Left lung (tissue), 10 donors: ENCODE results near the gene TYMP. TPM values are rescaled to one million over a fixed set of nuclear protein-coding genes. Genes with fewer than 3 reads are reported as not detected.

Source experiments
- ATAC-seq: fragments of 200-7000 bp; cut with Tn5 transposase; one replicate; pipeline ENCODE4 v1.9.1; 2020; ENCODE audit warnings: moderate library complexity
- DNase-seq, 4 donors: peaks; one replicate each; pipeline ENCODE4 v3.0.0-alpha.2; 2013 to 2020
- H3K27ac ChIP-seq, 2 donors: fragments of 200-600 bp; sonication (generic) in 1 of 2; one replicate each; pipeline versions ENCODE4 v1.5.0 to v1.8.0; 2020 to 2021
- H3K27me3 ChIP-seq, 2 donors: fragments of 200-600 bp; sonication (generic) in 1 of 2; one replicate each; pipeline versions ENCODE4 v1.5.0 to v1.8.0; 2020 to 2021
- H3K36me3 ChIP-seq, 2 donors: fragments of 200-600 bp; sonication (generic) in 1 of 2; one replicate each; pipeline versions ENCODE4 v1.5.0 to v1.8.0; 2020 to 2021
- H3K4me1 ChIP-seq, 2 donors: fragments of 200-600 bp; one replicate each; pipeline ENCODE4 v1.8.0; 2021
- H3K4me3 ChIP-seq, 2 donors: fragments of 200-600 bp; sonication (generic) in 1 of 2; one replicate each; pipeline versions ENCODE4 v1.5.0 to v1.8.0; 2020 to 2021; ENCODE audit warnings: mild to moderate bottlenecking in 1 of 2
- H3K9me3 ChIP-seq, 2 donors: fragments of 200-600 bp; sonication (generic) in 1 of 2; one replicate each; pipeline versions ENCODE4 v1.5.0 to v1.8.0; 2020 to 2021
- intact Hi-C, 2 donors: fragments of 100-400 bp; cut with DNase I; formaldehyde crosslinking; loops; one replicate each; pipeline versions ENCODE4 v1.11.2 to v1.14.2; 2022
- polyA plus RNA-seq, 6 donors: library from polyadenylated mRNA; unstranded; fragments of 120-200 nt; gene quantifications; one replicate each; pipeline ENCODE4 v1.2.1, GENCODE V29; 2013; ENCODE audit not compliant: insufficient read length in 6 of 6
- total RNA-seq, 2 donors: library from RNA; stranded (reverse); fragmentation: NEBNext Ultra II Directional; extraction: Animal tissue kit (Norgen Biotek cat#: 25700); gene quantifications; one replicate each; pipeline ENCODE4 v1.2.1, GENCODE V29; 2021
- TF ChIP-seq, protein P1 (sequence below), 2 donors: fragments of 200-600 bp; sonication (generic) in 1 of 2; IDR thresholded peaks; one replicate each; pipeline versions ENCODE4 v1.5.0 to v1.8.0; 2021; ENCODE audit warnings: antibody characterized with exemption in 2 of 2
- donor health status: DM: no; HTN: yes; CAD: no.
- donor health status: DM: no; HTN: no; CAD: no.

TYMP gene
- total and polyA plus RNA-seq, 8 donors = 2.6 to 256 (median 3.7) TPM

GRCh38 chr22:50517495-50518260, 12.1 kb downstream of the TYMP start:
- intact Hi-C loops = no loop called here
- TF ChIP-seq, protein P1, sequence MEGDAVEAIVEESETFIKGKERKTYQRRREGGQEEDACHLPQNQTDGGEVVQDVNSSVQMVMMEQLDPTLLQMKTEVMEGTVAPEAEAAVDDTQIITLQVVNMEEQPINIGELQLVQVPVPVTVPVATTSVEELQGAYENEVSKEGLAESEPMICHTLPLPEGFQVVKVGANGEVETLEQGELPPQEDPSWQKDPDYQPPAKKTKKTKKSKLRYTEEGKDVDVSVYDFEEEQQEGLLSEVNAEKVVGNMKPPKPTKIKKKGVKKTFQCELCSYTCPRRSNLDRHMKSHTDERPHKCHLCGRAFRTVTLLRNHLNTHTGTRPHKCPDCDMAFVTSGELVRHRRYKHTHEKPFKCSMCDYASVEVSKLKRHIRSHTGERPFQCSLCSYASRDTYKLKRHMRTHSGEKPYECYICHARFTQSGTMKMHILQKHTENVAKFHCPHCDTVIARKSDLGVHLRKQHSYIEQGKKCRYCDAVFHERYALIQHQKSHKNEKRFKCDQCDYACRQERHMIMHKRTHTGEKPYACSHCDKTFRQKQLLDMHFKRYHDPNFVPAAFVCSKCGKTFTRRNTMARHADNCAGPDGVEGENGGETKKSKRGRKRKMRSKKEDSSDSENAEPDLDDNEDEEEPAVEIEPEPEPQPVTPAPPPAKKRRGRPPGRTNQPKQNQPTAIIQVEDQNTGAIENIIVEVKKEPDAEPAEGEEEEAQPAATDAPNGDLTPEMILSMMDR (IDR thresholded peaks at IDR 0.05) = no peak
- Histone ChIP-seq H3K9me3 (no peaks in the 10 kb centered on the region), H3K27ac (no peak overlapping the region), H3K36me3 (peaks cover 0 to 74% of the 10 kb centered on the region in 2 donors), H3K4me1 (no peaks in the 10 kb centered on the region), H3K4me3 (no peak overlapping the region), H3K27me3 (no peaks in the 10 kb centered on the region)
- no peak for ATAC-seq
- no peak for DNase-seq

GRCh38 chr22:50516891-50517290, 12.9 kb downstream of the TYMP start:
- ATAC-seq (no peak), DNase-seq (no peak)
- Histone ChIP-seq H3K4me1 (peaks cover 0 to 6% of the 10 kb centered on the region in 2 donors), H3K36me3 (peaks cover 0 to 67% of the 10 kb centered on the region in 2 donors), H3K4me3 (no peak overlapping the region), H3K27ac (no peak overlapping the region), H3K27me3 (no peaks in the 10 kb centered on the region), H3K9me3 (no peaks in the 10 kb centered on the region)
- intact Hi-C loops = no loop called here
- TF ChIP-seq, protein P1 (IDR thresholded peaks at IDR 0.05) = no peak

GRCh38 chr22:50516068-50516467, 13.7 kb downstream of the TYMP start:
- Histone ChIP-seq H3K27ac (no peak overlapping the region), H3K27me3 (no peaks in the 10 kb centered on the region), H3K4me1 (peaks cover 0 to 6% of the 10 kb centered on the region in 2 donors), H3K9me3 (no peaks in the 10 kb centered on the region), H3K4me3 (no peak overlapping the region), H3K36me3 (peaks cover 0 to 58% of the 10 kb centered on the region in 2 donors)
- TF ChIP-seq, protein P1 (IDR thresholded peaks at IDR 0.05) = no peak
- DNase-seq (no peak), ATAC-seq (no peak)
- intact Hi-C loops = no loop called here

DNA sequence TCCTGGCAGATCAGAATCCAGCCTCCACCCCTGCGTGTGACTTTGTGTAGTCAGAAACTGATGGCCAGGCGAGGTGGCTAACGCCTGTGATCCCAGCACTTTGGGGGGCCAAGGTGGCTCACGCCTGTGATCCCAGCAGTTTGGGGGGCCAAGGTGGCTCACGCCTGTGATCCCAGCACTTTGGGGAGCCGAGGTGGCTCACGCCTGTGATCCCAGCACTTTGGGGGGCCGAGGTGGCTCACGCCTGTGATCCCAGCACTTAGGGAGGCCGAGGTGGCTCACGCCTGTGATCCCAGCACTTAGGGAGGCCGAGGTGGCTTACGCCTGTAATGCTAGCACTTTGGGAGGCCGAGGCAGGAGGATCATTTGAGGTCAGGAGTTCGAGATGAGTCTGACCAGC, 16.6 kb downstream of the TYMP start:
- TF ChIP-seq, protein P1 (IDR thresholded peaks at IDR 0.05) = no peak
- no peak for ATAC-seq
- Histone ChIP-seq H3K36me3 (peaks cover 0 to 29% of the 10 kb centered on the region in 2 donors), H3K4me1 (peaks cover 10 to 19% of the 10 kb centered on the region in 2 donors), H3K4me3 (no peak overlapping the region), H3K9me3 (no peaks in the 10 kb centered on the region), H3K27me3 (no peaks in the 10 kb centered on the region), H3K27ac (no peak overlapping the region)
- intact Hi-C loops = no loop called here
- DNase-seq = no peak

- ATAC-seq (no peak), DNase-seq (no peak)
- Histone ChIP-seq H3K36me3 (peaks cover 0 to 20% of the 10 kb centered on the region in 2 donors), H3K4me3 (peak overlapping the region; percentile 72 to 78), H3K9me3 (no peaks in the 10 kb centered on the region), H3K27me3 (no peaks in the 10 kb centered on the region), H3K4me1 (peaks cover 17 to 36% of the 10 kb centered on the region in 2 donors), H3K27ac (peak overlapping the region; percentile 82 to 90)
- TF ChIP-seq, protein P1 (IDR thresholded peaks at IDR 0.05) = no peak
- intact Hi-C loops = loop anchor here in 1 of 2 donors (10.0 kb wide), 1 partner anchor 86 kb away; no protein-coding TSS in a partner anchor
These were observed 20.9 kb downstream of the TYMP start for GRCh38 chr22:50508897-50509296.
